Activated CD4-positive, alpha-beta T cell treated with anti-CD3 and anti-CD28 coated beads, Interleukin-2, amount 50 U/mL, for 1 hour (primary cell): ENCODE measurements around the gene AGA.

ENCODE experiments used
- DNase-seq: peaks from one replicate; pipeline ENCODE4 v3.0.0-alpha.2; 2020

AGA gene

DNA sequence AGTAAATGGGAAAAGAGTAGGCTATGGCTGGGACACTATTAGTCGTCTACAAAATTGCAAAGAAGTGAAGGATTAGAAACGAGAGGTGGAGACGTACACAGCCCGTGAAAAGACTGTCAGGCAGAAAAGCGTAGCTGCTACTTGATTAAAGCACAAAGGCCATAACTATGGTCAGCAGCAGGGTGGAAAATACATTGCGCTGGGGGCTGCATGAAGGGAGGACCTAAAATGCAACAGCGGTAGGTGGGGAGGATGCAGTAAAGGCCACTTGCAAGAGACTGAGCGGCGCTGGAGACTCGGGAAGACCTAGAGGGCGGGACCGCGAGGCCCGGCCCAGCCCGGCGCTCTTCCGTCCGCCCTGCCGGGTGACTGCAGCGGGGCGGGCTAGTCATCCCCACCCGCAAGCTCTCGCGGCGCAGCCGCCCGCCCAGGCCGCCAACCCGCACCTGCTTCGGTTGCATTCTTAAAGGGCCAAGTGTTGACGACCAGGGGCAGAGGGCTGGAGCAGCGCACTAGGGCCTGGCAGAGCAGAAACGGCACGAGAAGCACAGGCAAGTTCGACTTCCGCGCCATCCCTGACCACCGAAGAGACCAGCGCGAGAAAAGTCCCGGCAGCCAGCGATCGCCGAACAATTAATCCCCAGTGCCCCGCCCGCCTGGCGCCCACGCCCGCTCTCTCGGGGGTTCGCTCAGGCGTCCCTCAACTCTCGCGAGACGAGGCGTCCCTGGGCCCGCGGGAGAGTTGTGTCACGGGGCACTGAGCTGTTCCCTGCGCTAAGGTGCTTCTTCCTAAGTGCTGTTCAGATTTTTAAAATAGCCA, at the start of gene AGA:
TSS of gene AGA (minus strand) at position 635 of the 820 bp plus-strand sequence. CDS start at position 573, 62 bp downstream.
- DNase-seq, result peak; percentile 96

GRCh38 chr4:177492022-177492421, 49.8 kb upstream of the AGA start:
- DNase-seq, result no peak

GRCh38 chr4:177490769-177491168, 48.5 kb upstream of the AGA start:
- DNase-seq, result no peak

GRCh38 chr4:177489471-177490246, 47.4 kb upstream of the AGA start:
- no peak for DNase-seq

DNA sequence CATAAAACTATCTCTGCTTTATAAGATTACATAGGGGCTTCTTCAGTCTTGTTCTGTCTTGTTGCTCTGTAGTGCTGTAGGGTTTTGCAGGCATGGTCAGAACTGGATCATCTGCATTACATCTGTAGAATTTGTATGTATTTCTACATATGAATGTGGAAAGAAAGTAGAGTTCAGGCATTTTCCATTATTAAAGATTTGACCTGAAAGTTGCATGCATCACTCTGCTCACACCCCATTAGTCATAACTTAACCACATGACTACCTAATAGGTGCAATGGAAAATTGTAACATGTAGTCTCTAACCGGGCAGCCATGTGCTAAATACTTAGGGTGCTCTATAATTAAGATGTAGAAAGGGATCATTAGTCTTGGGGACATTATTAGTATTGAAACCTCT, 45.7 kb upstream of the AGA start:
- DNase-seq, result no peak

GRCh38 chr4:177485528-177485927, 43.3 kb upstream of the AGA start:
- no peak for DNase-seq

- DNase-seq, result no peak
These were observed 42.4 kb upstream of the AGA start for GRCh38 chr4:177484613-177485021.

DNA sequence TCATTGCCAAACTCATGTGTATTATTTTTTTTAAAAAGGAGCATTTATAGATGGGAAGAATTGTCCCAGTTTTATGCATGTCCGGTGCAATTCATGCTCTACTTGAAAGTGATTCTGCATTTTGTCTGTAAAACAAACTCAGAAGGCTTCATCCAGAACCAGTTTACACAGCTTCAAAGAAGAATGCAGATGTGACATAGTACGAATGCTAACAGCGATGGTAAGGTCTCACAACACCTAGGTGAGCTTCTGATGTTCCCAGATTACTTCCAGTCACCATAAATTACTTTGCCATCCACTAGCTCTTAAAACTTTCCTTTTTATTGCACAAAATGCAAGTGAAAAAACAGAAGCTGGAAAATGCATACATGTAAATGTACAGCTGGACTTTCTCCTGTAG, 41.5 kb upstream of the AGA start:
- DNase-seq, result no peak

DNA sequence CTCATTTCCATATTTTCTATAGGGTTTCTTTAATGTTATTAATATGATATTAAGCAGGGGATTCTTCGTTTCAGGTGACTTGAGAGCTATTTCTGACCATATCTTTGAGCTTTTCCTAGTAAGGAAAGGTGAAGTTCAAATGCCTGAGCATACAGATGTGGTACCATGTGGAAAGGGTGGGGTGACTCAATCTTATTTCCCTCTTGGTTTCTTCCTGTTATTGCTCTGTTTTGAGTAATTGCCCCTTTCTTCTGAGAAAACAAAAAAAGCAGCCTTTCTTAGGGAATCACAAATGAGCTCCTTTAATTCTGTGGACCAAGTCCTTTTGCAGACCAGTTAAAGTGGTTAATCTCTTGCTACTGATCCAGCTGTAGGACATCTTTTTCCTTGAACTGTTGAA, 41.0 kb upstream of the AGA start:
- DNase-seq, result no peak

GRCh38 chr4:177482367-177482766, 40.1 kb upstream of the AGA start:
- no peak for DNase-seq

DNA sequence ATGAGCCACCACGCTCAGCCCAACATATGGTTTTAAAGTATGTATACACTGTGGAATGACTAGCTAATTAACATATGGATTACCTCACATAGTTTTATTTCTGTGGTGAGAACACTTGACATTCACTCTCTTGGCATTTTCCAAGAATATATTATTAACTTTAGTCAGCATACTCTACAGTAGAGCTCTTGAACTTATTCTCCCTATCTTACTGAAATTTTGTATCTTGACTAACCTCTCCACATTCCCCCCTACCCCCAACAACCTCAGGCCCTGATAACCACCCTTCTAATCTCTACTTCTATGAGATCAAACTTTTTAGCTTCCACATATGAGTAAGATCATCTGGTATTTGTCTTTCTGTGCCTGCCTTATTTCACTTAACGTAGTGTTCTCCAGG, 38.6 kb upstream of the AGA start:
- DNase-seq, result no peak

DNA sequence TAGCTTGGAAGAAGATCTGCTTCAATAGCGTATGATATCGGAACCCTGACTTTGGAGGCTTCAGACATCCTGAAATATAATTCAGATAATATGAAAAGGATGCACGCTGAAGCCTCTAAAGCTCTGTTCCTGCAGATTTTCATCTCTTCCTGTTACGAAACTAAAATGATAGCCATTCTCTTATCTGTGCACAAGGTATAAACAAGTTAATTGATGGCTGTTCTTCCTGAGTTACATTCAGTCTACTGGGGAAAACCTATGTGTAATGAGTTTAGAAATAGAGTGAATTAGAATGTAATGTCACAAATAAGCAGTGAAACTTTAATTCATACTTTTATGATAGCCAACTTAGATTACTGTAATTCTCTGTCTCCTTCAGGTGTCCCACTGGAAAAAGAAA, 36.8 kb upstream of the AGA start:
- no peak for DNase-seq

DNA sequence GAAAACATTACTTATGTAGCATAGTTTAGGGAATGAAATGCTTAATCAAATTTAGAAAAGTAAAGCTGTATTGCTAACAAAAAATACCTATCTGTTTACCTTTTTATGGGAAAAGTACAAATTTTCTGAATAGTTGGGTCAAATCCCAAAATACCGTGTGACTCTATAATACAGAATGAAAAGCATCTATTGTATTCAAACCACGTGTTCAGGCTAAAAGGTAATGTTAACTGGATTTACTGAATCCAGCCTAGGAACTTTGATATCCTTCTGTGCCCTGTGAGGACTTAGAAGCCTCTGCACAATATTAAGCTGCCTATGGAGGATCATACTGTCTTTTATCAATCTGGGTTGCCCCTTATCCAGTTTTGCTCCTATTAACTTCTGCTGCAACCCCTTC, 36.3 kb upstream of the AGA start:
- DNase-seq, result no peak

DNA sequence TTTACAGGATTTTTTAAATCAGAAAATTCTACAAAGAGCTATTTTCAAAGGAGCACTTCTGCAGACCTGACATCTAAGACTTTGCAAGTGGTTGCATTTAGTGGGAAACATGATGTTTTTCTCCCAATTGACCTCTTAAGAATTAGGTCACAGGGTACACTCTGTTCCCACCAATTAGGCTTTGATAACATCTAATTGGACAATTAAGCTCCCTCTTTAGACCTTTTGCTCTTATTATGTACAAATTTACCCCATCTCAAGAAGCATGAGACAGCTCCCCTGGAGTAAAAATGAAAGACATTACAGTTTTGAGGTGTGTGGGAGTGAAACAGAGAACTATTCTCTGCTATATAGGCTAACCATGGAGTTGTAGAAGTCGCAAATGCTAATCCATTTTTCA, 31.8 kb upstream of the AGA start:
- DNase-seq, result no peak

DNA sequence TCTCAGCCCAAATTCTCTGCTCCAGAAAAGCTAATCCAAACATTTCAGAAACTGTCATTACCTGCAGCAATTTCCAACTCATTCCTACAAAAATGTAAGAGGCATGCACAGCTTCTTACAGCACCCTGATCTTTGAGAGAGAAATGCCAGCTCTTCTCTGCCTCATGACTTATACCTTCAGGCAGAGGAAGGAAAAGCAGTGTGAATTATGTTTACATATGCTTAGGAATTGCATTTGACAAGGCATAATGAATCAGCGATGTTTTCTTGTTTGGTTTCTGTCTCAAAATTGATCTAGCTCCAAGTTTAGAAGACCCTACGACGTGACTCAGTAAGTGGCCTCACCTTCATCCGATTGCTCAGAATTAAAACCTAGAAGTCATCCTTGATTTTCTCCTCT, 21.8 kb upstream of the AGA start:
- no peak for DNase-seq

DNA sequence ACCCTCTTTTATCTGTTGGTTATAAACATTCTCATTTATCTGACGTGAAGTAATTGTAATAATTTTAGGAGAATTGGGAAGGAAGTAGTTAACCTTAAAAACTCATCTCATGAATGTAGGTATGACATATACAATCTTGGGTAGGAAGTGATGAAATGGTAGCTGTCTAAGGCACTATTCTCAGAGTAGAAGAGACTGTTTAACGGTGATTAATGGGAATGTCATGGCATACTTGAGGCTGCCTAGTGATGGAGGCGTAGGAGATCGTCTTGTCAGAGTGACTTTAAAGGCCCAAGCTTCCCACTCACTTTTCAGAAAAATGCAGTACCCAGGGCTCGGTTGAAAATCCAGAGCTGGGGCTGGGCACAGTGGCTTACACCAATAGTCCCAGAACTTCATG, 19.4 kb upstream of the AGA start:
- no peak for DNase-seq

DNA sequence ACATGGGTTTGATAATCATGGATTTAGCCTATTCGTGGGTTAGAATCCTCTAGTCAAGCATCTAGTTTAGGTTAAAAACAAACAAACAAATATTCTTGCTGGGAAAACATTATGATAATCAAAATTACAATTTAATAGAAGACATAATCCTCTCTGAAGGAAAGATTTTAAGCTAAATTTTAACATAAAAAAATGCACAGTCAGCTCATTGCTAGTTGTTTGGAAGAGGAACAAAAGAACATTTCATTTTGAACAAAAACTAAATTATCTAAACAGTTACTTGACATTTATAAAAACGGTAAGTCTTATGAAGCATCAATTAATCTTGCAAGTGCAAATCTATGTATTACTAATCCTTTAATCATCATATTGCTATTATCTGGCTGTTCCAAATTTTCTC, 18.2 kb upstream of the AGA start:
- DNase-seq, result no peak

DNA sequence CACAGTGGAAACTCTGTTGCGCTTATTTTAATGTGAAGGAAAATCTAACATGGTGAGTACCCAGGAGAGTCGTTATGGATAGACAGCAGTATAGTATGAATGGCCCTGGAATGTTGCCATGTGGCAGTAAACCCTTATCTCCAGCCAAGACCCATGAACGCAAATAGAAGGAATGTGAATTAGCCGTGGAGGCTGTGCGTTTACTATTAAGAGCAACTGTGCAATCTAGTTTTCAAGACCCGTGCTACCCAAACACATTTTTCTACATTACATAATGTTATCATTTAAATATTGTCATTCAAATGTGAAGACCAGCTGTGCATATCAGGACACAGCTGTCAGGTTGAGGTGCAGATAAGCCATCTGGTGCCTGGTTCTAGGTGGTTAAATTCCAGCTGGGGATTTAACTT, 13.3 kb upstream of the AGA start:
- DNase-seq, result no peak

DNA sequence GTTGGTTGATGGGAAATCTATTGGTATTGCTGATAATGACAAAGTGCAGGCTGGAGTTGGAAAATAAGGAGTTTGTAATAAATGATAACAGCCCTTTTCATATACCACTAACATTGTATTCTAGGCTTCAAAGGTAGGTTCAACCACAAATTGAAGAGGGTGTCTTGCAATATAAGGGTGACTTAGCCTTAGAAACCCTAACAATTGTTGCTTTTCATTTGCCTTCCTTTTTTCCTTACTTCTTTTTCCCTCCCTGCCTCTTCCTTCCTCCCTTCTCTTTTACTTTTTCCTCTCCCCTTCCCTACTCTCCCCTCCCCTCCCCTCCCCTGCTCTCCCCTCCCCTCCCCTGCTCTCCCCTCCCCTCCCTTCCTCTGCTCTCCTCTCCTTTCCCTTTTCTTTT, 10.9 kb upstream of the AGA start:
- DNase-seq, result no peak

DNA sequence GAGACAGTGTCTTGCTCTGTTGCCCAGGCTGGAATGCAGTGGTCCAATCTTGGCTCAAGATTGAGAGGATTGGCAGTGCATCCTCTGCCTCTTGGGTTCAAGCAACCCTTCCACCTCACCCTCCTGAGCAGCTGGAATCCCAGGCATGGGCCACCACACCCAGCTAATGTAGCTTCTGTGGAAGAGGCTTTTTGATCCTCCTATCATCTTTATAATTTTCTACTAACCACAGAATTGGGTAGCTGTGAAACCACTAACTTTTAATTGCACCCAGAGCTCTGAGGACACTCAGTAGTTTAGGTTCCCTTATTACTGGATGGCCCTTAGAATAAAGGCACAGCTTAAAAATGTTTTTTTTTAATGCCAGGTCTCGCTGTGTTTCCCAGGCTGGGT, 8.9 kb upstream of the AGA start:
- no peak for DNase-seq

DNA sequence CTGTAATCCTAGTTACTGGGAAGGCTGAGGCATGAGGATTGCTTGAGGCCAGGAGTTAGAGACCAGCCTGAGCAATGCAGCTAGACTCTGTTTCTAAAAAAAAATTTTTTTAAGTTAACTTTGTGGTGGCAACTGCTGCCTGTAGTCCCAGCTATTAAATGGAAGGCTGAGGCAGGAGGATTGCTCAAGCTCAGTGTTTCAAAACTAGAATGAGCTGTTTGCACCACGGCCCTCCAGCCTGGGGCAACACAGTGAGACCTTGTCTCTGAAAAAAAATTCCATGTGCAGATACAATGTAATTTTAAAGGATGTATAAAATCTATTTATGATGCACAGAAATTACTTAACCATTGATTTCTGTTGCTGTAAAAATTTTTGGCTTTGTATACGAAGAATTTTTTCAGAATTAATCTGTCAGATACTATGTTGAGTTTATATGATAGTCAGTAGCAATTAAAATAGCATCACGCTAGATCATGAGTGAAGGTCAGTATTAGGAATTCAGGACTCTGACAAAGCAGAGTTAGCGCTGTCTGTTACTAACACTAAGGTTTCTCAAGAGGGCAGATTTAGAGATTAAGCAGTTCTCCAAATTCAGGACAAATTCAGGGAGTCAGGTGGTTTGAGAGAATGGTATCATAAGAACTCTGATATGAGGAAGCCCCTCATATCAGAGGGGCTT, 8.3 kb upstream of the AGA start:
- DNase-seq, result no peak

DNA sequence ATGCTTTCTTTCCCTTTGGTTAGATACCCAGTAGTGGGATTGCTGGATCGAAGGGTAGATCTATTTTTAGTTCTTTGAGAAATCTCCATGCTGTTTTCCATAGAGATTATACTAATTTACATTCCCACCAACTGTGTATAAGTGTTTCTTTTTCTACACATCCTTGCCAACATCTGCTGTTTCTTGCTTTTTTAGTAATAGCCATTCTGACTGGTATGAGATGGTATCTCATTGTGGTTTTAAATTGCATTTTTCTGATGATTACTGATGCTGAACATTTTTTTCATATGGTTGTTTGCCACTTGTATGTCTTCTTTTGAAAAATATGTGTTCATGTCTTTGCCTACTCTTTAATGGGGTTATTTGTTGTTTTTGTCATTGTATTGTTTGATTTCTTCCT, 6.6 kb upstream of the AGA start:
- no peak for DNase-seq

- DNase-seq, result no peak
These were observed 5.3 kb upstream of the AGA start for GRCh38 chr4:177447417-177448004.

GRCh38 chr4:177446586-177446985, 4.3 kb upstream of the AGA start:
- DNase-seq, result no peak
